GM19035 (cell line): ENCODE data around the gene TCERG1L.

Experiments used
- ATAC-seq: cut with Tn5 transposase; IDR thresholded peaks from one replicate; pipeline ENCODE4 v1.9.1; 2021; ENCODE audit not compliant: unreplicated experiment

TCERG1L gene

GRCh38 chr10:131128731-131129130 lies 182.8 kb downstream of the TCERG1L start:
- no peak for ATAC-seq

DNA sequence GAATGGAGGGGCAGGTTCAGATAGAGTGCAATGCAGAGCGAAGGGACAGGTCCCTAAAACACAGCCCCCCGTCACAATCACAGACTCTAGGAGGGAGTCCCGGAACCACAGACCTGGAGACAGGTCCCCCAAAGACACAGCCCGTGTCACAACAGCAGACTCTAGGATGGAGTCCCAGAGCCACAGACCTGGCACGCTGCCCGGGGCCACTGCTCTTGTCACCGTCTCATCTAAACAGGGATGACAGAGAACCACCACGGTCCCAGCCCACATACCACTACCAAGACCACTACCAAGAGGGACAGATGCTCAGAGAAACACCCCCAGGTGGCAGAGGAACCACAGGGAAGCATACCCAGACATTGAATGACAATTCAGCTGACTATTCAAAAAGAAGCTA lies 183.9 kb downstream of the TCERG1L start:
- no peak for ATAC-seq

DNA sequence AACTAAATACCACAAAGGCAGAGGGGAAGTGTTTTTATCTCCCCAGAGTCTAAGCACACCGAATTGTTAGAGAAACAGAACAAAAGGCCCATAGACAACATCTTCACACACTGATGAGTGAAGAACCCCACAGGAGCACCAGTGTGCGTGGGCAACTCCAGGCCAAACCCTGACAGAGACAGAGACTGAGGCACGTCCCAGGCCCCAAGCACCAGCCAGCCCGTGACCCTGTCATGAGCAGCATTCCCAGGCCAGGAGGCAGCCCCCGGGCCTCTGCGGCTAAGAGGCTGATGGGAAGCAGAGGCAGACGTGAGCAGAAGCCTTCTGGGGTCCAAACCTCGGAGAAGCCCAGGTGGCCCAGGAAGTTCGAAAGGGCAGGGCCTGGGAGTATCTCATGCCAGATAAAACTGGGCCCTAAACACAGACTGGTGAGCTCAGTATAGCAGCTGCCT lies 184.4 kb downstream of the TCERG1L start:
- ATAC-seq, result no peak

DNA sequence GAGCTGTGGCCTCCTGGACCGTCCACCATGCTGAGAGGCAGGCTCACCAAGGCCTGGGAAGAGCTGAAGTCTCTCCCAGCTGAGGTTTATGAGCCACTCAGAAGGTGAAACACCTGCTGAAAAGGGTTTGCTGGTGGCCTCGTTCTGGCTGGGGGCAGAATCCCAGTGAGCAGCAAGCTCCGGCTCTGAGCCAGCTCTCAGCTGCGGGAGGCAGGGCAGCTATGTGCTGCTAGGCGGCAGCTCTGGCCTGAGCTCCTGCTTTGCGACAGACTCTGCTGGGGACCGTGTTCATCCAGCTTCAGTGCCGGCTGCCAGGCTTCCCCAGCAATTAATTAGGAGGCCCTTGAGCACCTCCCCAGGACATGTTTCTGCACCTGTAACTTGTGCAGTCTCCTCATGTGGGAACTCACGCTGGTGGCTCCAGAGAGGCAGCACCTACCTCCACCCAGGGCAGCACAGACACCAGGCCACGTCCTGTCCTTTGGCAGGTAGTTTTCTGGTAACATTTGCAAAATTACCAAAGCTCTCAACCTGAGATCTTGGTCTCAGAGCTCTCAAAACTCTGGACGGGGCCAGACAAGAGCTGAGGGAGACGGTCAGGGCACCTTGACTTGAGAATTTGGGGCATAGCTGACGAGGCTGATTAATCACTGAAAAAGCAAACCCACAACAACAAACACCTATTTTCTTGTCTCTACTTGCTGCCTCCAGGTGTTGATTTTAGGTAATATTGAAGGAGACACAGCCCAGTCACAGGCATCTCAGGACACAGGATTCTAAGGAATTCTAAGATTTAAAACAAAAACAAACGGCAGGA lies 185.0 kb downstream of the TCERG1L start:
- no peak for ATAC-seq

- no peak for ATAC-seq
These were observed 185.9 kb downstream of the TCERG1L start for GRCh38 chr10:131125511-131126225.

DNA sequence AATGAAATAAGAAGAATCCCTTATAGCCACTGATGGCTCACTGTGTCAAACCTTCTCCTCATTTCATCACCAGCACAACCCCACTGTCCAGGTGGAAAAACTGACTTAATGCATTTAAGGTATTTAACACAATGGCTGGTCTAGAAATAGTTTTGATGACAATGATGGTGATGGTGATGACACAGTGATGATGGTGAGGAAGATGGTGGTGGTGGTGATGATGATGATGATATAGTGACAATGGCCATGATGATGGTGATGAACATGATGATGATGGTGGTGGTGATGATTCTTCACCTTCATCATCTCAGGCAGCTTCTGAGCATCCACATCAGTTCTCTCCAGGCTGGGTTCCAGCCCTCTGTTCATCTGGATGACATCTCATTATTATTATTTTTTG lies 186.6 kb downstream of the TCERG1L start:
- ATAC-seq, result no peak

DNA sequence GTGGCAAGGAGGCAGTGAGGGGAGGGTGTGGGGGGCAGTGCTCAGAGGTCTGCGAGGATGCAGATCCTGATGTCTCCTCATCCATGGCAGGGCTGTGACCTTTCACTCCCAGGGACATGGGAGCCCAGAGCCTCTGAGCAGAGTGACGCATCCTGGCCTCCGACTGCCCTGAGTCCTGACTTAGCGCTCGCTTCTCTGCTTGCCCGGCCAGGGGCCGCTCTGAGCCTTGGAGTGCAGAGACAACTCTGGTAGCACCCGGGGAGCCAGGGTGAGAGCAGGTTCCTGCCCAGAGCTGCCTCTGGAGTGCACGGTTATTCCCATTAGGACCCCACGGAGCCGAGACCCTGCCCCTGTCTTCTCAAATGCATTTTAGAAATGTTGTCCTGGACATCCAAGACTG lies 188.0 kb downstream of the TCERG1L start:
- ATAC-seq, result no peak

DNA sequence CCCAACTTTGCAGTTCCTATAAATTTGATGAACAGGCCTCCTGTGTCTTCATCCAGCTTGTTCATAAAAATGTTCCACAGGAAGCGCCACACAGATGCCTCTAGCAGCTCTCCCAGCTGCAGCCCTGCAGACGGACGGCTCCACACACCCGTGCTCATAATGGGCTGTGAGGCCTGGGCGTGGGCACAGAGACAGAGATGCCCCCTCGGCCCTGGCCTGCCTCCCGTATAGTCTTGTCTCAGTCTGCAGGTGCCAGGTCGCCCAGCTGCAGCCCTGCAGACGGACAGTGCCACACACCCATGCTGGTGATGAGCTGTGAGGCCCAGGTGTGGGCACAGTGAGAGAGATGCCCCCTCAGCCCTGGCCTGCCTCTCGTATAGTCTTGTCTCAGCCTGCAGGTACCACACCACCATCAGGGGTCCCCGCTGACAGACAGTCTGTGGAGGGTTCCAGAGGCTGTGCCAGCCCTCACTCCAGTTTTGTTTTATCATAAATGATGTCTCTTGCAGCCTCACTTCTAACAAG lies 189.9 kb downstream of the TCERG1L start:
- no peak for ATAC-seq

GRCh38 chr10:131119626-131120355 lies 191.7 kb downstream of the TCERG1L start:
- no peak for ATAC-seq

- ATAC-seq, result no peak
These were observed 193.9 kb downstream of the TCERG1L start for GRCh38 chr10:131117416-131118212.

GRCh38 chr10:131116991-131117375 lies 194.5 kb downstream of the TCERG1L start:
- ATAC-seq, result no peak

GRCh38 chr10:131116216-131116990 lies 195.1 kb downstream of the TCERG1L start:
- no peak for ATAC-seq

- no peak for ATAC-seq
These were observed 195.7 kb downstream of the TCERG1L start for GRCh38 chr10:131115801-131116200.

- ATAC-seq, result no peak
These were observed 196.2 kb downstream of the TCERG1L start for GRCh38 chr10:131115321-131115720.

DNA sequence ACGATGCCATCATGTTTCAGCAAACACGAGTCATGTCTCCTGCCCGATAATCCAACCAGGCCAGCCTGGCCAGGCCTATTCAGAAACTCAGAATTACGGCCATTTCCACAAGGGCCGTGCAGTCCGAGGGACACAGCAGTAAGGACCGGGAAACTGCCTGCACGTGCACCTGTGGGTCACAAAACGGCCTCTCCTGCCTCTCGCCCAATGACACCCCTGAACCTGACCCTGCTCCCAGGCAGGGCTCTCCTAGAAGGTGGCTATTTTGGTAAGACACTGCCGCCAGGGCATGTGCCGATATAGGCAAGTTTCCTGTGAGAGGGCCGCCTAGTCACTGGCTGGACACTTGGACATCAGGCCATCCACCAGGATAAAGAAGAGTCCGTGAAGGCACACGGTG lies 196.7 kb downstream of the TCERG1L start:
- ATAC-seq, result no peak

DNA sequence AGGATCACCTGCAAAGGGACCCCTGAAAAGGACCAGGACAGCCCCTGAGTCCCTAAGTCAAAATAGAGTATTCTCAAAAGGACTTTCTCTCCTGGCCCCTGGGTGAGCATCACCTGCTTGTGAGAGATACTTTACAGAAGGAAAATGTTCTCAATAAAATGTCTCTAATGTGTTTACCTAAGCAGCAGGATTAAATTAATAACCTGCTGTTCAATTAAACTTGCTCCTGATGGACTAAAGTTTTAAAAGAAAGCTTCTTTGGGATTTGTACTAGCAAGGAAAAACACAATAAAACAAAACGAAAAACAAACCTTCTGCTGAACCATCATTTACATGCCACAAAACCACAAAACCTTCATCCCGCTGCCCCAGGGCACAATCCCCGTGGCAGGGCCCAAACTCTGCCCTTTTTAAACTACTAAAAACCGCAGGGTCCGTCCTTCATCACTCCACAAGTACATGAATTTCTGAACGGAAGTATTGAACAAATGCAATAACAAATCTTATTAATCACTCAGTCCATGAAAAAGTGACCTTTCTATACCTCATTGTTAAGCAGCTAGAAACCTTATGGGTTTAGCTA lies 197.7 kb downstream of the TCERG1L start:
- no peak for ATAC-seq

DNA sequence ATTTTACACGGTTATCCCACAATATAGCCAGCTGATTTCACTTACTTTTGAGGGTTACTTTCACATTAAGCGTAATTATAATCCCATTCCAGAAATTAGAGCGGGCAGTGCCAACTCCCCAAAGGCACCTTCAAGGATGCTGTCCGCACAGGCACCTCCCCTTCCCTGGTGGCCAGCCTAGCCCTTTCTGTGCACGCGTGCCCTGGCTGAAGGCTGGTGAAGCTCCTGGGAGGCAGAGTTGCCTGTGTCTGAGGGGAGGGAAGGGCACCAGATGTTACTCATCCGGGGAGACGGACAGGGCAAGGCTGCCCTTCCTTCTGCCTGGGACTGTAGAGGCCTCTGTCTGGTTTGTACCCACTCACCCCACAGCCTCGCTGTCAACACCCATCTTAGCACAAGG lies 198.4 kb downstream of the TCERG1L start:
- ATAC-seq, result no peak

DNA sequence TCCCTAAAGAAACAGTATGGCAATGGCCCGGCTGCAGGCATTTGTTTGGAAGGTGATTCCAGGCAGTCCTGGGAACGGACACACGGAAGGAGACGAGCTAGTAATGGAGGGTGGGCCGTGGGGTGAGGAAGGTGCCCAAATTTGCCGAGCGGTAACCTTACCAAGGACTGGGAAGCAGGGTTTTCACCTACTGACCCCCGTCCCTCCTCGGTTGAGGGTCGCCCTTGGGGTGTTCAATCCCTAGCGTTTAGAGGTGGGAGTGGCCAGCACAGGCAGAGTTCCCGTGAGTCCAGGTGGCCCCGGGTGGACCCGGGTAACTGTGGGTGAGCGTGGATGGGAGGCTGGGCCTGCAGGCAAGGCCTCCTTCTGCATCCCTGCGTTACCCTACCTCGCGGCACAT lies 198.8 kb downstream of the TCERG1L start:
- no peak for ATAC-seq

- no peak for ATAC-seq
These were observed 199.9 kb downstream of the TCERG1L start for GRCh38 chr10:131111471-131112080.
